Stimulated activated CD4-positive, alpha-beta T cell treated with anti-CD3 and anti-CD28 coated beads, Interleukin-2, amount 100 ng/mL, for 4 hours (primary cell): ENCODE measurements around the gene IGF1R.

Source experiments
- DNase-seq: peaks from one replicate; pipeline ENCODE4 v3.0.0-alpha.2; 2020; ENCODE audit warnings: low read depth

The IGF1R gene

GRCh38 chr15:98888820-98889479 lies 240.6 kb downstream of the IGF1R start:
- no peak for DNase-seq

DNA sequence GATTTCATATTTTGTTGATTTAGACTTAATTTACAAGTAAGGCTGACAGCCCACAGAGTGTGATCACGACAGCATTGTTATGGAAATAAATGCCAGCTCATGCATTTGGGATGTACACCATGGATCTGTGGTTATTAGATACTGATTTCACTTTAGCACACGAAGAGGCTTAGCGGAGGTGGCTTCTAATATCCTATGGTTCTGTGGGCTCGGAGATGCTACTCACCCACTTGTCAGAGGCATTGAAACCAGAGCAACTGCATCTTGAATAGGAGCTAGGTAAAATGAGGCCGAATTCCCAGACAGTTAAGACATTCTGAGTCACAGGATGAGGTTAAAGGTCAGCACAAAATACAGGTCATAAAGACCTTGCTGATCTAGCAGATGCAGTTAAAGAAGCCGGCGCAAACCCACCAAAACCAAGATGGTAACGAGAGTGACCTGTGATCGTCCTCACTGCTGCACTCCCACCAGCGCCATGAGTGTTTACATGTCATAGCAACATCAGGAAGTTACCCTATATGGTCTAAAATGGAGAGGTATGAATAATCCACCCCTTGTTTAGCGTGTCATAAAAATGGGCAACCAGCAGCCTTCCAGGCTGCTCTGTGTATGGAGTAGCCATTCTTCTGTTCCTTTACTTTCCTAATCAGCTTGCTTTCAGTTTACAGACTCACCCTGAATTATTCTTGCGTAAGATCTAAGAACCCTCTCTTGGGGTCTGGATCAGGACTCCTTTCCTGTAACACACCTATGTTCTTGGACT lies 241.8 kb downstream of the IGF1R start:
- DNase-seq = no peak

DNA sequence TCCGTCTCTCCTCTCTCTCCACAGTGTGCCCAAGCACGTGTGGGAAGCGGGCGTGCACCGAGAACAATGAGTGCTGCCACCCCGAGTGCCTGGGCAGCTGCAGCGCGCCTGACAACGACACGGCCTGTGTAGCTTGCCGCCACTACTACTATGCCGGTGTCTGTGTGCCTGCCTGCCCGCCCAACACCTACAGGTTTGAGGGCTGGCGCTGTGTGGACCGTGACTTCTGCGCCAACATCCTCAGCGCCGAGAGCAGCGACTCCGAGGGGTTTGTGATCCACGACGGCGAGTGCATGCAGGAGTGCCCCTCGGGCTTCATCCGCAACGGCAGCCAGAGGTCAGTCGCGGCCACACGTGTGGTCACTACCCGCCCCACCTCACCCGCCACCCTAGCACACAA lies 243.0 kb downstream of the IGF1R start:
- no peak for DNase-seq

DNA sequence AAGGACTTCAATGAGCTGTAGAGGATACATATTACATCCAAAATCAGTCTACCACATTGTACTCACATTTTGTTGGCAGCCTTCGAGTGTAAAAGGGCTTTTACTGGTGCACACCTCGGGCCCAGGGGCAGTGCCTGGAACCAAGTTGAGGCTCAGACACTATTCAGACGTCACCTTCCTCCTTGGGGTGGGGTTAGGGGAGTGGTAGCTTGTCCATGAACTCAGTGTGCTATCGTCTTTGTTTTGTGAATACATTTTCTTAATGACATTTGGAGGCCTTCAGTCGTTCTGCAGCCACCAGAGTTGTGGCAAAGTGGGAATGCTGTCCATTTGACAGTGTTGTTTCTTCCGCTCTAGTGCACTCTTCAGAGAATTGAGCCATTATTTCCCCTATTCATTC lies 245.1 kb downstream of the IGF1R start:
- no peak for DNase-seq

DNA sequence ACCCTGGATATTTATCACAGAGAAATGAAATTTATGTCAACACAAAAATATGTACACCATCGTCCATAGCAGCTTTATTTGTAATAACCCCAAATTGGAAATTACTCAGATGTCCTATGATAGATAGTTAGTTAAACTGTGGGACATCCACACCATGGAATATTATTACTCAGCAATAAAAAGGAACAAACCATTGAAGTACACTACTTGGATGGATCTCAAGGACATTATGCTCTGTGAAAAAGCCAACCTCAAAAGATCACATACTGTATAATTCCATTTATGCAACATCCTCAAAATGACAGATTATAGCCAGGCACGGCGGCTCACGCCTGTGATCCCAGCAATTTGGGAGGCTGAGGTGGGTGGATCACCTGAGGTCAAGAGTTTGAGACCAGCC lies 246.0 kb downstream of the IGF1R start:
- DNase-seq = no peak

- no peak for DNase-seq
These were observed 247.8 kb downstream of the IGF1R start for GRCh38 chr15:98896002-98896721.

DNA sequence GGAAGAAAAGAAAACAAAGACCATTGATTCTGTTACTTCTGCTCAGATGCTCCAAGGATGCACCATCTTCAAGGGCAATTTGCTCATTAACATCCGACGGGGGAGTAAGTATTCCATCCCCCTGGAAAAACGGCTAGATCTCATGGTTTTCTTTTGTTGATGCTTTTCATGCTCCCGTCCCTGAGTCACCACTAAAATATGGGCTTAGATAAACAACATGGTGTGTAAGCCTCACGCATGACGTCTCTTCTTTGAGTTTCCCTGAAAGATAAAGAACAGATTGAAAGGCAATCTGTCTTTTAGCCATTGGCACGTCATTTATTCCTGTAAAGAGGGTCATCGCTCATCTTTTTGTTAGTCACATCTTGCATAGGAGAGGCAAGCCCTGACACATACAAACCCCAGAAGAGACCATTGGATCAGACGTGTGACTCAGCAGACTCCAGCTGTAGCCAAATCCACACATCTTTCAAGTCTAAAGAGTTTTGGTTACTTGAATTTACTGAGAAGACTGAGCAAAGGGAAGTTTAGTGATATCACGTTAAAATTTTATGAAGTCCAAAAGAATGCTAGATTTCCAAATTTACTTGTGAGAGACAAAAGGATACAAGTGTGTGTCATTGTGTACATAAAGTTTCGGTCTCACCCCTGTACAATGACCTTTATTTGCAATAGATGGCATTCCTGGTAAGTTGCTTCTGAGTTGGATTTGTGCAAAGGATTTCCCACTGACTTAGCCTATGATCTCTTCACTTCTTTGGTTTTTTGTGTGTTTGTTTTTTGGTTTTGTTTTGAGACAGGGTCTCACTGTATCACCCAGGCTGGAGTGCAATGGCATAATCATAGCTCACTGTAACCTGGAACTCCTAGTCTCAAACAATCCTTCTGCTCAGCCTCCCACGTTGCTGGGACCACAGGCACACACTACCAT lies 248.7 kb downstream of the IGF1R start:
- DNase-seq = no peak

DNA sequence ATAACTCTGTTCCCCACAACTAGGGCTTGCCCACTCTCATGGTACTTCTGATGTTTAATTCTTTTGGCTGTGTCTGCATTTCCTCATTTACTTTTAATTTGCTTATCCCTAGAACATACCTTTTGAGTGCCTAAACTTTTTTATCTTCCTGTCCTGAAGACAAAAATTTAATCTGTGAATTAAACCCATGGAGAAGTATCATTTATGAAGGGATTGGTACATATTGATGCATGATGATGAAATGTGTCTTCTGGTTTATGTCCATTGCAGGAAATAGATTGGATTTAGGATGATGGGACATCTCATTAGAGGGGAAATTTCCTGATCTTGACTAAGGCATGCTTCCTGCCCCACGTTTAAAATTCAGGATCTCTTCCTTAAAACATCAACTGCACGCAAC lies 249.8 kb downstream of the IGF1R start:
- DNase-seq = no peak

- DNase-seq = no peak
These were observed 251.1 kb downstream of the IGF1R start for GRCh38 chr15:98899272-98900021.

DNA sequence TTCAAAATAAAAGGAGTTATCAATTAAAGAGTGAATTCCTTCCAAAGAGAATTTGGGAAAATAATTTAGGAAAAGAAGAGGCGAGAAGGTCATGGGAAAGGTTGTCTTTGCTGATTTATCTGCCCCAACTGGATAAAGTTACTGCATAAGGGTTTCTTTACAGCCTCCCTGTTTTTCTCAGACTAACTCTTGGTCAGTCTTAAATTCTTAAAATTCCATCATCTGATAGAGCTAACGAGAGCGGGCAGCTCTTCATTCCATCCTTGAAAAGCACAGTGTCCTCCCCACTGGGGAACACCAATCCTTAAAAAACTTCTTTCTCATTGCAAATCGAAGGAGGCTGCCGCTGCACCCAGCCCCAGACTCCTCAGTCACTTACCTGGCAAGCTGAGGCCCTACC lies 252.0 kb downstream of the IGF1R start:
- no peak for DNase-seq

DNA sequence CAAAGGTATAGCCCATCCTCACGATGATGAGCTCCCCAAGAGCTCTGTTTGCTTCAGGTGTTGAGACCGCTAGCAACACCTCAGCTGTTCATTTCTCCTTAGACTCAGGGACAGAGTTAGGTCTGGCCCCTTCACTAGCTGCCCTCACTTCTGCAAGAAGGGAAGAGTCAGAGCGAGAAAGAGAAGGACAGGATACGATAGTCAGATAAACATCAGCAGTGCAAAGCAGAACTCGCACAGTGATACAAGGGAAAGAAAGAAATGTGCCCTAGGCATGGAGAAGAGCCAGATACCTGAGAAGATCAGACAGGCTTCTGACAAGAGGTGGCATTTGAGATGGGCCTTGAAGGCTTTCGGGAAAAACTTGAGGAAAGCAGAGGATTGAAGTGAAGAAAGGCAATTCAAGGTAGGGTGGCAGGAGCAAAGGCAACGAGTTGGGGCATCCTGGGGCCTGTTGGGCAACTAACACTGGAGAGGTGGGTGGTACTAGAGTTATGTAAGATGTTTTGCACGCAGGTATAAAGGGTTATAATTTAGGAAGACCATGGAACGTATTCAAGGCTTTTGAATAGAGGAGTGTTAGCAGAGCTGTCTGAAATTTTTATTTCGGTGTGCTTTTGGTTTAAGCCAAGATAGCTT lies 253.2 kb downstream of the IGF1R start:
- no peak for DNase-seq

DNA sequence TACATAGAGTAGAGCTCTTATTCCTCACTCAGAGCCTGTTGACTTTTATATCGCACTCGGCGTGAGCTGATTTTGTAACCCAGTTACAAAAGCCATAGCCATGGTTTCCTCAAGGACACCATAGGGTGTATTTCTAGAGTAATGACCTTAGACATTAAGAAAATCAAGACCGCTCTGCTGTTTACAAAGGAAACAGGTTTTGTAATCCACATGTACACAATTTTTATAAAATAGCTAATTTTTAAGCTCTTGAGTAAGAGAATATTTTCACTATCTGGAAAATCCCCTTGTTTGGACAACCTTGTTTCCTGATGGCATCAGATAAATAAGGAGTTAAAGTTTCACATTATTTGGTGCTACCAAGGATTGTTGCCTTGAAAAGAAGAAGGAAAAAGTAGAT lies 254.6 kb downstream of the IGF1R start:
- DNase-seq = no peak

DNA sequence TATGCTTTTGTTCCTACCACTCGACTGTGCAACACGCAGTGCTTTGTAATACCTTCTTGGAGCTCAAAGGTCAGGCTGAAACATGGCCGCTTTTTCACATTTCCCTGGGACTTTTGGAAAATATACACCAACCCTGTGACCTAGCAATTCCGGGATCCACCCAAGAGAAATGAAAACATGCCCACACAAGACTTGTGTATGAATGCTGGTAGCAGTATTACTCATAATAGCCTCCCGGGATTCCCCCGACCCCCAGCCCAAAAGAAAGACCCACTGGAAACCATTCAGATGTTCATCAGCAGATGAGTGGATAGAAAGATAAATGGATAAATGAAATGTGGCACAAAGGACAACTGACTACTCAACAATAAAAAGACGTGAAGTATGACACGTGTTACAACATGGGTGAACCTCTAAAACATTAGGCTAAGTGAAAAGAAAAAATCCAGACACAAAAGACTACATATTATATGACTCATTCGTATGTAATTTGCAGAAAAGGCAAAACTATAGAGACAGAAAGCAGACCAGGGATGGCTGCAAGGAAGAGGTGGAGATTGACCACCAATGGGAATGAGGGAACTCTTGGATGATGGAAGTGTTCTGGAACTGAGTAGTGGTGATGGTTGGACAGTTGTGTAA lies 255.2 kb downstream of the IGF1R start:
- no peak for DNase-seq

GRCh38 chr15:98904544-98904943 lies 256.2 kb downstream of the IGF1R start:
- no peak for DNase-seq

GRCh38 chr15:98905963-98906711 lies 257.8 kb downstream of the IGF1R start:
- DNase-seq = no peak

DNA sequence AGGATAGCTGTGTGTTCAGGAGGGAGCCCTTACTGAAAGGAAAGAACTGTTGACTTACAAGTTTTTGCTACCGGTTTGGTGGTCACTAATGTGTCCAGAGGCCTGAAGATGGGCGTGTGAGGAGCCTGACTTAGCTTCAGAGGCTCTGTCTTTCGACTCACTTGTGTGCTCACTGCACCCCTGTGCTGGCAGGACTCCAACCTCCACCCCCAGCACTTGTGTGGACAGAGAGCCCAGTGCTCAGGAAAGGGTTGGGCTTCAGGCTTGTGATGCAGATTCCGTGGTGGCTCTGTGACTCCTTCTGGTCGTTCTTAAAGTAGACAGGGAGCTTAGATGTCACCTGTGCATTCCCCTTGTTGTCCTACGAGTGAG lies 258.4 kb downstream of the IGF1R start:
- DNase-seq = no peak

- DNase-seq = no peak
These were observed 259.7 kb downstream of the IGF1R start for GRCh38 chr15:98907927-98908471.

DNA sequence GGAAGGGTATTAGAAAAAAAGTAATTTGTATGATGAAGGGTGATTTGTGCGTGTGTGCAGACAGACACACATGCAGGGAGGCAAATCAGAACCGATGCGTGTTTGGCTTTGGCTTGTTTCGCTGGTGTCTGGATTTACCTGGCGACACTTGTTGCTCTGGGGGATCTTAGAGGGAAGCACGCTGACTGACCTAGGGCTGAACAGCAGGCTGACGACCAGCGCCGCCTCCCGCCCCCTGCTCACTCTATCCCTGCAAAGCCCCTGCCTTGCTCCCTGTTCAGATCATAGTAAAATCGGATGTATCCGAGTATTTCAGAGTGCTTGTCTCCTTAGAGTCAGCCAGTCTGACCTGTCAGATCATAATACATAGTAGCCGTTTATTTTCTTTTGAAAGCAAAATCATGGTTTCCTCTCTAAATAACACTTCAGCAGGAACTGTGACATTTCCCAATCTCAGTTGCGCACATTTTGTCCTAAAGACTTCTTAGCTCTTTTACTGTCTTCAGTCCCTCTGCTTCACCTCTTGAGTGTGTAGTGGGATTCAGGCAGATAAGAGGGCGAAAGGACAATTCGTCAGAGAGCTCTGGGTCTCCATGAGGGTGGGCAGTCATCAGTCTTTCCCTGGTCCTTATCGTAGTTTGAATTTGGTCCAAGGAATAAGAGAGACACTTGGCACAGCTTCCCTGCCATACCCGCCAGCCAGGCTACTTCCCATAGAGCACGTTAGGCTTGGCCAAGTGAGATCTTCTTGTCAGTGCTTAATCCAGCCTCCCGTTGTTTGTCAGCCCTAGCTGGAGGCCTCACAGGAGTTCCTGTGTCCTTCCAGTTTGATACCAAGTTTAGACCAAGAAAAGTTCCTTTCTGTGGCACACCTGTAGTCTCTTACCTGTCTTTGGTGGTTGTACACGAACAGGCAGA lies 261.9 kb downstream of the IGF1R start:
- no peak for DNase-seq
